GM12801 (cell line): ENCODE measurements around the gene ALG9.

ENCODE experiments used
- CTCF ChIP-seq: IDR thresholded peaks from one replicate; pipeline ENCODE4 v1.5.1; 2011; ENCODE audit warnings: control low read depth; ENCODE audit not compliant: insufficient read length; ENCODE audit errors: extremely low read depth

Gene ALG9

GRCh38 chr11:111808834-111809233, 62.5 kb downstream of the ALG9 start:
- TF ChIP-seq CTCF, result no peak

GRCh38 chr11:111808063-111808588, 63.3 kb downstream of the ALG9 start:
- no peak for TF ChIP-seq CTCF

GRCh38 chr11:111807076-111807475, 64.3 kb downstream of the ALG9 start:
- no peak for TF ChIP-seq CTCF

- TF ChIP-seq CTCF, result no peak
Observed at GRCh38 chr11:111801135-111801534, 70.2 kb downstream of the ALG9 start.

- TF ChIP-seq CTCF, result no peak
Observed at GRCh38 chr11:111798279-111798678, 73.1 kb downstream of the ALG9 start.

- no peak for TF ChIP-seq CTCF
Observed at GRCh38 chr11:111797145-111797581, 74.2 kb downstream of the ALG9 start.

GRCh38 chr11:111796696-111797095, 74.7 kb downstream of the ALG9 start:
- TF ChIP-seq CTCF, result no peak
